Measurements from ENCODE around the gene ALAD. TPM values are rescaled to one million over a fixed set of nuclear protein-coding genes. Genes with fewer than 3 reads are reported as not detected.
"Not testable (repeated sequence)": the region's sequence is repeated elsewhere in the genome, so short reads cannot be mapped to it uniquely, and the experiment has no call there.

Gene ALAD
- total RNA-seq, 2 experiments from 2014 or later: 33.9 to 40.4 TPM

DNA sequence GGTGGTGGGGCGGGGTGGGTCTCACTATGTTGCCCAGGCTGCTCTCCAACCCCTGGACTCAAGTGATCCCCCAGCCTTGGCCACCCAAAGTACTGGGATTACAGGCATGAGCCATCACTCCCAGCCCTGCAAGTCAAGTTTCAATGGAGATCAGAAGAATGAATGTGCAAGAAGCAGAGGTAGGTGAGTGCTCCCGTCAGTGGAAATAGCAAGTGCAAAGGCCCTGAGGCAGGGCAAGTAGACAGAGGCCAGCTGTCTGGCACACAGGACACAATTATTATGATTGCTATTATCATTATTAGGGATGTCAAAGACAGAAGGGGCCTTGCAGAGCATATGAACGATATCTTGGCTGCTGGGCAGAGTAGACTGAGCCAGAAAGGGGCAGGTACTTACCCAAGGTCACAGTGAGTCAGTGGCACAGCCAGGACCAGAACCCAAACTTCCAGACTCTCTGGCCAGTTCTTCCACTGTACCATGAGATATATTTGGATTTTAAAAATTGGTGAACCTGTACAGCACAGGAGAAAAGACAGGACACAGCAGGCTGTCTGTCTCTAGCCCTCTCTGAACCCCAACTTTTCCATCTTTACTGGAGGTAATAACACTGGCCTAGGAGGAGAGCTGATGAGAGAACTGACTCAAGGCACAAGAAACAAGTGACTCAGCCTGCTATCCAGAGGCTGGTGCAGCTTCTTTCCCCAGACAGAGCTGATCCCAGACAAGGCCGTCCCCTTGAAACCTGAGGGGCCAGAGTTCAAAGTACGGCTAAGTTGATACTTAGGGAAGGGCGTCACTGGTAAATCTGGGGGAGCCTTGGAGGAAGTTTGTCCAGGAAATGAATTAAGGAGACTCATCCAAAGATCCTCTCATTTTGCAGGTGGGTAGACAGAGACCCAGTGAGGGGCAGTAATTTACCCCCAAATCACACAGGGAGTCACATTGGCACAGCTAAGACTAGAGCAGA lies 25.7 kb downstream of the ALAD start:
- H3K4me3 Mint-ChIP-seq: peak overlapping the region; percentile 91

DNA sequence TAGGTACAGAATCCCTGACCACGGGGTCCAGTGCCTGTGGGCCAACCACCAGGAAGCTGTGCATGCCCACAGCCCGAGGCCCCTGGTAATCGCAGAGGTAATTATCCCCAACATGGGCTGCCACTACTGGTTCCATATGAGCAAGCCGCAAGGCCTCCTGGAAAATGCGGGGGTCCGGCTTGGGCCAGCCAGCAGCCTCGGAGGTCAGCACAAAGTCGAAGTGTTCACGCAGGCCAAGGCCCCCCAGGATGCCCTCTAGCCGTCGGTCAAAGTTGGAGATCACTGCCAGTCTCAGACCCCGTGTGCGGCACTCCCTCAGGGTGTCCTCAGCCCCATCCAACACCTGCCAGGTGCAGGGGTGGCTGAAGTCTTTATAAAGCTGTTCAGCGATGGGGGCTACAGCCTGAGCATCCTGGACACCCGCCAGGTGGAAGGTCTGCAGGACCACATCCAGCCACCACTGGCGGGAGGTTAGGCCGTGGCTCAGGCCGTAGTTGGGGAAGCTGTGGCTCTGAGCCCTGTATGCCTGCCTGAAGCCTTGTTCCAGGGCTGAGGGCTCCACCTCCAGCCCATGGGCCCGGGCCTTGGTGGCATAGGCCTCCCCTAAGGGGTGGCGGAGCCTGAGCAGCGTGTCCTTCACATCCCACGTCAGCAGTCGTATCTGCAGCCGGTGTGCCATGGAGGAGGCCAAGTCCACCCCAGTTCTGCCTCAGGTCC lies 27.2 kb downstream of the ALAD start:
- Mint-ChIP-seq H3K27me3 (no peaks in the 10 kb centered on the region), H3K27ac (no peak overlapping the region), H3K4me1 (peaks cover 15% of the 10 kb centered on the region), H3K4me3 (no peak overlapping the region), H3K36me3 (peaks cover 9% of the 10 kb centered on the region), H3K9me3 (no peaks in the 10 kb centered on the region)
- ATAC-seq (ENCODE audit: low read depth) (no peak), DNase-seq (no peak)
- POLR2A ChIA-PET: interaction anchor here (0.7 to 1.3 kb wide), 2 partner anchors 12 to 1967 kb away, joined by 3 read pairs; no protein-coding TSS in a partner anchor

More for the DNA sequence above, 25.7 kb downstream of the ALAD start:
- ATAC-seq (ENCODE audit: low read depth) (no peak), DNase-seq (no peak)
- H3K9me3 Mint-ChIP-seq: no peaks in the 10 kb centered on the region
- peaks cover 15% of the 10 kb centered on the region for H3K4me1 Mint-ChIP-seq
- no peaks in the 10 kb centered on the region for H3K27me3 Mint-ChIP-seq
- peaks cover 9% of the 10 kb centered on the region for H3K36me3 Mint-ChIP-seq
- peak overlapping the region; percentile 60 for H3K27ac Mint-ChIP-seq
- POLR2A ChIA-PET: interaction anchor here (0.5 to 2.7 kb wide), 4 partner anchors 19 to 1212 kb away, joined by 3 to 13 read pairs (median 5); partner anchors contain the start of genes ATP6V1G1, BSPRY and WDR31

DNA sequence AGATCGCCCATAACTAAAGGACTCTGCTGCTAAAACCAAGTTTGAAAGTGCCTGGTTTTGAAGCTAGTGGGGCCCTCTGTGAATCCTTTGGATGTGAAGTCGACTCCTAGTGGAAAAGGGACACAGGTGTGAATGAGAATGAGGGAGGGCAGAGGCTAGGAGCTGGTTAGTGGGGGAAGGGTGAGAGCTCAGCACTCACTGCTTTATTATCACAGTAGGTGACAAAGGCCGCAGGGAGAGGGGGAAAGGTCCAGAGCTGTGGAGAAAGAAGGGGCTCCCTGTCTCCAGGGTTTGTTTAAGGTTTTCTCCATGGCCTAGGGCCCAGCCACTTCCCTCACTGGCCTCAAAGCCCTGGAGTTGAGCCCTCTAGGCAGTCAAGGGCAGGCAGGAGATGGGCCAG lies 27.8 kb downstream of the ALAD start:
- ATAC-seq (ENCODE audit: low read depth): no peak

DNA sequence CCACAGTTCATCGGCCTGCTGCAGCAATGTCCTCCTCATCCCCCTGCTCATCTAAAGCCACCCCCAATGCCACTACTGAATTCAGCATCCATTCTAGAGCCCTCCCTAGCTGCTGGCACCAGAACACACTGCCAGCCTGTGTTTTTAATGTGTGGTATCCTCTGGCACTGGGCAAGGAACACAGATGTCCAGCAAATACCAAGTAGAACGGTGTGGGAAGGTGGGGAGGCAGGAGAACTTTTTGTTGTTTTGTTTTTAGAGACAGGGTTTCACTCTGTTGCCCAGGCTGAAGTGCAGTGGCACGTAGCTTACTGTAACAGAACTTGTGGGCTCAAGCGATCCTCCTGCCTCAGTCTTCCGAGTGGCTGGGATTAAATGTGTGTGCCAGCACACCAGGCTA lies 29.0 kb downstream of the ALAD start:
- ATAC-seq (ENCODE audit: low read depth): no peak
- Mint-ChIP-seq H3K27me3 (no peaks in the 10 kb centered on the region), H3K4me3 (no peak overlapping the region), H3K27ac (no peak overlapping the region), H3K36me3 (peaks cover 9% of the 10 kb centered on the region), H3K4me1 (peaks cover 15% of the 10 kb centered on the region), H3K9me3 (no peaks in the 10 kb centered on the region)
- DNase-seq: no peak
- POLR2A ChIA-PET: interaction anchor here (0.7 kb wide), 1 partner anchor 12 kb away, joined by 4 read pairs; no protein-coding TSS in a partner anchor

More for the DNA sequence above, 27.8 kb downstream of the ALAD start:
- POLR2A ChIA-PET: interaction anchor here (0.6 to 1.3 kb wide), 2 partner anchors 12 kb away, joined by 3 read pairs; no protein-coding TSS in a partner anchor
- no peak overlapping the region for H3K4me3 Mint-ChIP-seq
- peaks cover 15% of the 10 kb centered on the region for H3K4me1 Mint-ChIP-seq
- peak overlapping the region; percentile 21 for H3K27ac Mint-ChIP-seq
- no peaks in the 10 kb centered on the region for H3K27me3 Mint-ChIP-seq
- H3K9me3 Mint-ChIP-seq: no peaks in the 10 kb centered on the region
- H3K36me3 Mint-ChIP-seq: peaks cover 9% of the 10 kb centered on the region
- DNase-seq: no peak

DNA sequence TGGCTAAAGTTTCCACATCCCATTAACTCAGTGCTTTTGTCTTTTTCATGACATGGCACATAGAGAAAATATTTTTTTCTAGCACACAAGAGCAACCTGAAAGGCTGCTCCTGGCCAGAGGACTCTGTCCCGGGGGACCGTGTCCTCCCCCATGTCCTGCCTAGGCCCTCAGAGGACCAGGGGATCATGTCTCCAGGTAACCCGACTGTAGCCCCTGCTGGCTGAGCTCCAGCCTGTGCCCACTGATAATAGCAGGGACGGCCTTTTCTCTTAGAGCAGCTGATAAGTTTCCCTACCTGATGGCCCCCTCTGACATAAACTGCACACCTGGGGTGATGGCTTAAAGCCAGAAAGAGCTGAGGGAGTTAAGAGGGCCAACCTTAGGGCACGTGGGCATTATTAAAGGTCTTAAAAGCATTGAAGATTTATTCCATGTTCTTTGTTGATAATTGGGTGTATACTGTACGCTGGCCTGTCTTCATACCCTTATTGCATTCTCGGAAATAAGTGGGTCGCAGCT lies 30.2 kb downstream of the ALAD start:
- H3K4me1 Mint-ChIP-seq: peaks cover 15% of the 10 kb centered on the region
- no peaks in the 10 kb centered on the region for H3K9me3 Mint-ChIP-seq
- H3K27ac Mint-ChIP-seq: no peak overlapping the region
- H3K4me3 Mint-ChIP-seq: no peak overlapping the region
- no peak for DNase-seq
- POLR2A ChIA-PET: interaction anchor here (0.8 kb wide), 1 partner anchor 21 kb away, joined by 3 read pairs; no protein-coding TSS in a partner anchor
- H3K27me3 Mint-ChIP-seq: no peaks in the 10 kb centered on the region
- ATAC-seq (ENCODE audit: low read depth): no peak
- peaks cover 11% of the 10 kb centered on the region for H3K36me3 Mint-ChIP-seq

DNA sequence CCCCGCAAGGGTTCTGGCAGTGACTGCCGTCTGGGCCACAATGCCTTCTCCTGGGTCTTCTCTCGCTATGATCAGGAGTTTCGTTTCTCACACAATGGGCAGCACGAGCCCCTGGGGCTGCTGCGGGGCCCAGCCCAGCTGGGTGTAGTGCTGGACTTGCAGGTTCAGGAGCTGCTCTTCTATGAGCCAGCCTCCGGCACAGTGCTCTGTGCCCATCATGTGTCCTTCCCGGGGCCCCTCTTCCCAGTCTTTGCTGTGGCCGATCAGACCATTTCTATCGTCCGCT lies 31.3 kb downstream of the ALAD start:
- no peaks in the 10 kb centered on the region for H3K9me3 Mint-ChIP-seq

DNA sequence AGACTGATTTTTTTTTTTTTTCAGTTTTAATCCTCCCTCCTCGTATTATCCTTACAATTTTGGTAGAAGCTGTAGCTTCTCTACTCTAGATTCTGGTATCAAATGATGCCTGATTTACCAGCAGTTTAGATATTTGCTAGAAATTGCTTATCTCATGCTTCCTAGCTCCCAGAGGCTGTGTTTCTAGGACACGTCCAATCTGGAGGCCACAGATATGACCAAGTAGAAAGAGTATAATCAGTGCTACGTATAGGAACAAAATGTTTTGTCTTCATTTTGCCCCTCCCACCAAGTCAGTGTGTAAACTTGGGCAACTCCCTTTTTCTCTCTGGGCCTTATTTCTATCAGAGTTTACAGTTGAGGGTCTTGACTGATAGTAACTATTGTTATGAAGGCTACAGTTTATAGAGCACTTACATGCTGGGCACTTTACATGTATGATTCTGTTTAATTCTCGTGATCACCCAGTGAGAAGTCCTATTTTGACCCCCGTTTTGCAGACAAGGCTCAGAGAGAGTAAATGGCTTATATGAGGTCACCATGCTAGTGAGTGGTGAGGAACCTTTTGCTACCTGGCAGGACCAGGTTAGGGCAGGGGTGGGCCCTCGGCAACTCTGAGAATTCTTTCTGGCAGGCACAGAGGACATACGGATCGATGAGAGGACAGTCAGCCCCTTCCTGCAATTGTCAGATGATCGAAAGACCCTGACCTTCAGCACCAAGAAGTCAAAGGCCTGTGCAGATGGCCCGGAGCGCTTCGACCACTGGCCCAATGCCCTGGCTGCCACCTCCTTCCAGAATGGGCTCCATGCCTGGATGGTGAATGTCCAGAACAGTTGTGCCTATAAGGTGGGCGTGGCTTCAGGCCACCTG lies 31.9 kb downstream of the ALAD start:
- no peak for DNase-seq
- Mint-ChIP-seq H3K9me3 (no peaks in the 10 kb centered on the region), H3K4me1 (peaks cover 6% of the 10 kb centered on the region), H3K4me3 (no peak overlapping the region), H3K27ac (no peak overlapping the region), H3K27me3 (no peaks in the 10 kb centered on the region), H3K36me3 (peaks cover 9% of the 10 kb centered on the region)
- POLR2A ChIA-PET: no interaction called here
- ATAC-seq (ENCODE audit: low read depth): no peak

More for the DNA sequence above, 31.3 kb downstream of the ALAD start:
- no peak for DNase-seq
- H3K4me1 Mint-ChIP-seq: peaks cover 6% of the 10 kb centered on the region
- POLR2A ChIA-PET: interaction anchor here (0.7 kb wide), 1 partner anchor 607 kb away, joined by 3 read pairs; no protein-coding TSS in a partner anchor
- H3K27me3 Mint-ChIP-seq: no peaks in the 10 kb centered on the region
- H3K4me3 Mint-ChIP-seq: no peak overlapping the region
- peaks cover 9% of the 10 kb centered on the region for H3K36me3 Mint-ChIP-seq
- ATAC-seq (ENCODE audit: low read depth): no peak
- no peak overlapping the region for H3K27ac Mint-ChIP-seq

DNA sequence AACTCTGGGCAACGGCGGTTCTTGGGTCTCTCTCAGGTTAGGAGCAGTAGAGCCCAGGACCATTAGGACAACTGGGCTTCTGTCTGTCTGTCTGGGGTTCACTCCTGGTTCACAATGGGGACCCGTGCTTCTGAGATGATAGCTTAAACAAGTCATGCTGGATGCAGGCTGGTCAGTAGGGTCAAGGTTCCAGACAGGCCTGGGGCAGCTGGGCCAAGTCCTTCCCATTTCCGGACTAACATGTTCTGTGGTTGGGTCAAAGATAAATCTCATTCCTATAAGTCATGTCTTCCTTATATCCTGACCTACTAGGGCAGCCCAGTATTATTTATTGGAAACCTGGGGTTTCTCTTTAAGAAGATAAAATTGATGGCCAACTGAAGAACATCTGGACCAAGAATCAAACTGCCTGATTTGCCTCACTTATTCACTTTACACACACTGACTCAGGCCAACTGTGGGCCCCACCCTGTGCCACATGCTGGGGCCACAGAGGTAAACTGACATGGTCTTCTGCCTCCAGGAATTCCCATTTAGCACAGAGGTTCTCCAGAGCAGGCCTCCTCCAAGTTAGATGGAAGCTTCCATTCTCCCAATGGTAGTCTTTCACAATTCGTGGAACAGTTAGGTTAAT lies 32.6 kb downstream of the ALAD start:
- DNase-seq (no peak), ATAC-seq (ENCODE audit: low read depth) (no peak)
- Mint-ChIP-seq H3K36me3 (peaks cover 9% of the 10 kb centered on the region), H3K27ac (no peak overlapping the region), H3K4me1 (peaks cover 6% of the 10 kb centered on the region), H3K4me3 (no peak overlapping the region), H3K27me3 (no peaks in the 10 kb centered on the region), H3K9me3 (no peaks in the 10 kb centered on the region)
- POLR2A ChIA-PET: interaction anchor here (1.6 kb wide), 1 partner anchor 19 kb away, joined by 5 read pairs; the partner anchor contains the start of gene BSPRY

DNA sequence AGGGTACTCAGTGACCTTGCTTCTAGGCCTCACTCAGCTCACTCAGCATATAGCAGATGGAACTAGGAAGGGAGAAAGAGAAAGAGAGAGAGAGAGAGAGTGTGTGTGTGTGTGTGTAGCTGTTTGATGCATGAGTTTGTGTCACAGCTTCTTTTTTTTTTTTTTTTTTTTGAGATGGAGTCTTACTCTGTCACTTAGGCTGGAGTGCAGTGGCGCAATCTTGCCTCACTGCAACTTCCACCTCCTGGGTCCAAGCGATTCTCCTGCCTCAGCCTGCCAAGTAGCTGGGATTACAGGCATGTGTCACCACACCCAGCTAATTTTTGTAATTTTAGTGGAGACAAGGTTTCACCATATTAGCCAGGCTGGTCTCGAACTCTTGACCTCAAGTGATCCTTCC lies 35.4 kb downstream of the ALAD start:
- H3K9me3 Mint-ChIP-seq; H3K4me3 Mint-ChIP-seq; H3K27ac Mint-ChIP-seq; ATAC-seq (ENCODE audit: low read depth); H3K36me3 Mint-ChIP-seq; POLR2A ChIA-PET; H3K4me1 Mint-ChIP-seq; H3K27me3 Mint-ChIP-seq; DNase-seq: not testable (repeated sequence)

DNA sequence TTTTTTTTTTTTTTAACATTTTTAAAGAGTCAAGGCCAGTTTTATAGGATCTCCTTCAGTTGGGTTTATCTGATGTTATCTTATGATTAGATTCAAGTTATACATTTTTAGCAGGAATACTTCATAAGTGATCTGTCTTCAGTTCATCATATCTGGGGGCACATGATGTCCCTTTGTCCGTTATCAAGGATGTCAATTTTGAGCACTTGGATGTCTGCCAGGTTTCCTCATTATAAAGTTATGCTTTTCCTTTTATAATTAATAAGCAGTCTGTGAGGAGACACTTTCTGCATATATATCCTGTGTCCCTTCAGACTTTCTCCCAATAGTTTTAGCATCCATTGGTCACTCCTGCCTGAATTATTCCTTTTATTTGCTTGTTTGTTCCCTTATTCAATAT lies 36.1 kb downstream of the ALAD start:
- no peak for DNase-seq
- ATAC-seq (ENCODE audit: low read depth): no peak
- POLR2A ChIA-PET: interaction anchor here (0.6 to 1.5 kb wide), 2 partner anchors 12 to 49 kb away, joined by 3 to 4 read pairs; partner anchors contain the start of gene HDHD3
- no peak overlapping the region for H3K27ac Mint-ChIP-seq
- no peak overlapping the region for H3K4me3 Mint-ChIP-seq
- peaks cover 2% of the 10 kb centered on the region for H3K4me1 Mint-ChIP-seq
- peaks cover 6% of the 10 kb centered on the region for H3K36me3 Mint-ChIP-seq
- no peaks in the 10 kb centered on the region for H3K27me3 Mint-ChIP-seq
- no peaks in the 10 kb centered on the region for H3K9me3 Mint-ChIP-seq

DNA sequence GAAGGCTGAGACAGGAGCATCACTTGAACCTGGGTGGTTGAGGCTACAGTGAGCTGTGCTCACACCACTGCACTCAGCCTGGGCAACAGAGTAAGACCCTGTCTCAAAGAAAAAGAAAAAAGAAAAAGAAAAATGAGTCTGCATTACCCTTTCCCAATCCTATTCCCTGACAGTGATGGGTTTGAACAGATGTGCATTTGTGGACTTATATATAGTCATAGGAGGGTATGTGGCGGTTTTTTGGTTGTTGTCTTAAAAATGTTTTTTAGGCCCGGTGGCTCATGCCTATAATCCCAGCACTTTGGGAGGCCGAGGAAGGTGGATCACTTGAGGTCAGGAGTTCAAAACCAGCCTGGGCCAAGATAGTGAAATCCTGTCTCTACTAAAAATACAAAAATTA lies 37.7 kb downstream of the ALAD start:
- Mint-ChIP-seq H3K4me3 (no peak overlapping the region), H3K27ac (no peak overlapping the region), H3K9me3 (no peaks in the 10 kb centered on the region), H3K4me1 (peaks cover 2% of the 10 kb centered on the region), H3K27me3 (no peaks in the 10 kb centered on the region), H3K36me3 (peaks cover 10% of the 10 kb centered on the region)
- POLR2A ChIA-PET: no interaction called here
- ATAC-seq (ENCODE audit: low read depth) (no peak), DNase-seq (no peak)

DNA sequence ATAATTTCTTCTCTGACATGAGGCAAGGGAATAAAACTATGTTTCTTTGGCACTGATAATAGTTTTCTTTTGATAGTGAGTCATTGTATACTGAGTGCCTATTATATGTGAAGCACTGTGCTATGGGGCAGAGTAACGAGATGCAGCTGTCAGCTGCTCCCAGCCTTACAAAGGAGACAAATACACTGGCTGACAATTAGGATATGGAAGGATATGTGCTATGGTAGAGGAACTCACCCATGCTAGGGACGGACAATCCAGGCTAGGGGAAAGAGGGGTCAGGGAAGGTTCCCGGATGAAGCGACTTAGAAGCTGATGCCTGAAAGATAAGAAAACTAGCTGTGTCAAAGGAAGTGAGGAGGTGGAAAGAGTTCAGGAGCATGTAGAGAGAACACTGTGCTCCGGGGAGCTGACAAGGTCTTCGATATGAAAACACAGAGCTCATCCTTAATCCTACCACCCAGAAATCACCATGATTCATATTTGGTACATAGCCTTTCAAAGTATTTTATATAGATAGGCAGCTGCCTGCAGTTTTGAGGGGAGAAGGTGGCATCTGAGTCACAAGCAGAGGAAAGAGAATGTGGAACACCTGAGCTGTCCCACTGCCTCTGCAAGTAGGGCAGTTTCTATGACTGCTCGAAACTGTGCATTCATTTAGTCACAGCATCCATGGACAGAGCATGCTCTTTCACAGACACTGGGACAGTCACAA lies 39.6 kb downstream of the ALAD start:
- POLR2A ChIA-PET: interaction anchor here (0.7 kb wide), 1 partner anchor 12 kb away, joined by 3 read pairs; no protein-coding TSS in a partner anchor
- Mint-ChIP-seq H3K4me3 (no peak overlapping the region), H3K27me3 (no peaks in the 10 kb centered on the region), H3K4me1 (peaks cover 2% of the 10 kb centered on the region), H3K36me3 (peaks cover 8% of the 10 kb centered on the region), H3K9me3 (no peaks in the 10 kb centered on the region), H3K27ac (no peak overlapping the region)
- no peak for DNase-seq
- no peak for ATAC-seq (ENCODE audit: low read depth)

All from activated naive CD8-positive, alpha-beta T cell treated with anti-CD3 and anti-CD28 coated beads, Interleukin-2, amount 10 ng/mL, durations not matched to agents 7 days and 5 days (primary cell).